GM12891 (cell line): ENCODE data around the gene OR2M2.

Experiments
- POLR2A ChIP-seq: IDR thresholded peaks from 2 replicates; pipeline ENCODE4 v1.6.1; 2011; ENCODE audit warnings: low read depth, low read length, control low read depth
- POLR2AphosphoS5 ChIP-seq: IDR thresholded peaks from 2 replicates; pipeline ENCODE4 v1.6.1; 2011; ENCODE audit warnings: low read depth, low read length, control low read depth
- POU2F2 ChIP-seq: IDR thresholded peaks from 2 replicates; pipeline ENCODE4 v1.6.1; 2011; ENCODE audit warnings: low read depth, mild to moderate bottlenecking, control low read depth, low read length, moderate library complexity
- TAF1 ChIP-seq: IDR thresholded peaks from 2 replicates; pipeline ENCODE4 v1.6.1; 2011; ENCODE audit warnings: low read depth, low read length, control low read depth

GRCh38 chr1:248127653-248128052 is 47.0 kb upstream of the OR2M2 start:
- TF ChIP-seq POLR2A (no peak), TAF1 (no peak), POLR2AphosphoS5 (no peak), POU2F2 (no peak)
